GM21447 (cell line): ENCODE measurements around the gene CLMP.
"Not testable (repeated sequence)": the region's sequence is repeated elsewhere in the genome, so short reads cannot be mapped to it uniquely, and the experiment has no call there.

ENCODE experiments used
- ATAC-seq: cut with Tn5 transposase; IDR thresholded peaks from one replicate; pipeline ENCODE4 v1.9.1; 2021; ENCODE audit not compliant: unreplicated experiment

The CLMP gene

DNA sequence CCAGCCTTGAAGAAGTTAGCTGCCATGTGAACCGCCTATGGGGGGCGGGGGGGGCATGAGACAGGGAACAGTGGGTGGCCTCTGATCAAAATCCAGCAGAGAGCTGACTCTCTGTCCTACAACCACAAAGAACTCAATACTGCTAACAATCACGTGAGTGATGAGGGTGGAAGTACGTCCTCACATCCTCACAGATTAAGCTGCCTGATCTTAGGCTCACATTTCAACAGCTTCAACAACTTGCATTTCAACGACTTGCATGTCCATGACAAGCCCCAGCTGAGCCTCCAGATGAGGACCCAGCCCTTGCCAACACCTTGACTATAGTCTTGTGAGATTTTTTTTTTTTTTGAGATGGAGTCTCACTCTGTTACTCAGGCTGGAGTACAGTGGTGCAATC is 51.6 kb downstream of the CLMP start:
- ATAC-seq: no peak

DNA sequence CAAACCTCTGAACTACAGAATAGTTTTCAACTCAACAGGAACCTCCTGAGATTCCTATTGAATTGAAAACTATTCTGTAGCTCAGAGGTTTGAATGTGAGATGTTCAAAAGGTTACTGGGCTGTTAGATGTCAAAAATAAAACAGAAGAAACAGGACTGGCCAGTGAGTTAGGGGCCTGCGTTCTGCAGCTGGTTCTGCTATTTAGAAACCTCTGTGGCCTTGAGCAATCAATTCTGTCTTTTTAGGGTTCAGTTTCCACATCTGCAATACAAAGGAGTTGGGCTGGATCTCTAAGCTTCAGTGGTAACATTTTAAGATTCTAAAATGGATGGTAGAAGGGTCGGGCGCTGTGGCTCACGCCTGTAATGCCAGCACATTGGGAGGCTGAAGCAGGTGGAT is 55.8 kb downstream of the CLMP start:
- ATAC-seq: no peak

DNA sequence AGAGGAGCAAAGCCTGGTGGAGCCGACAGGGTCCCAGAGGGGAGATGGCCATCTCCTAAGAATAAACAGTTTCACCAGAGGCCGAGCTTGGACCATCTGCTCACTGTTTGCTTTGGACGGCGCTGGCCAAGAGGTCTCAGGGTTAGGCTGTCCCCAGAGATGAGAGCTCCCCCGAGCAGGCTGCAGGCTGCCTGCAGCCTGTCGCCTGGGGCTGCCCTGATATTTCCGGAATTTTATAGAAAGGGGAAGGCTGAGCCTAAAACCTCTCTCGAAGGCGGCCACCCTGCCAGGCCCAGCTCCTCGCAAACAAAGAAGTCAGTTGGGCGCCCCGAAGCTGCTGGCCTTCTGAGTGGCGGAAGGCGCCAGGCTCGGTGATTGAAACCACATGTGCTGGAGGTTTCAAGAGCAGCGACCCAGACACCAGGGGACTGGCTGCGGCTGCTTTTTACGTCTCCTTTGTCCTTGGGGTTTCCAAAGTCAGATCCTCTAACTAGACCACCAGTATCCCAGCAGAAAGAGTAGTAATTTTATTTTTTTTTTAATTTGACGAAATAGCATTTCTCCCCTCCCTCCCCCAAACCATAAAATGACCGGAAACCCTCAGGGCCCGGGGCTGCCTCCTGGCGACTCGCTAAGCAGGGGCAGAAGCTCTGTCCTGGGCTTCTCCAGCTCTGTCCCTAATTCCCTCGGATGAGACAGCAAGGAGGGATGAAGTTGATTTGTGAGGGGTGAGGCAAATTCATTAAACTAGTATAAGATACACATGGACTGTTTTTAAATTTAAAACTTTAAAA is 57.4 kb downstream of the CLMP start:
- no peak for ATAC-seq

DNA sequence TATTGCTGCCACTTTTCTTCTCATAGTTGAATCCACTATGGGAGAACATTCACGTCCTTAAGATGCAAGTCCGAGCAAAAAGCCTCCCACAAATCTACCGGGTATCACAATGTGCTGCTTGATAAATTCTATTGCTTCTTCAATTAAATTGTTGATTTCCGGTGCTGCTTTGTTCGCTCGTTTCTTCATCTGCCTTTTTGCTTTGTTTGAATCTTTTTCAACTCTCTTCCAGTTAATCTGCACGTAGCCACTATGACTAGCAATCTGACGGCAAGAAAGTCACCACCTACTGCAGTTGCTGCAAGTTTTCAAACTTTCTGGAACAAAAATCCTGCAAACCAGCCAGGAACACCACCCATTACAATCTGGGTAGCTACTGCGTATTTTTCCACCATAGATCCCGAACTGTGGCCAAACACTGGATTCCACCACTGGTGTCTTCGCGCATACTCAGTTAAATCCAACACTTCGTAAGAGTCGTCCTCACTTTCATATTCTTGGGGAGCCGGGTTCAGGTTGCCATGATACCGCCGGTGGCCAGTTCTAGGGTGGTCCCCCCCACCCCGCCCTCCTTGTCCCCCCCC is 59.1 kb downstream of the CLMP start:
- no peak for ATAC-seq

DNA sequence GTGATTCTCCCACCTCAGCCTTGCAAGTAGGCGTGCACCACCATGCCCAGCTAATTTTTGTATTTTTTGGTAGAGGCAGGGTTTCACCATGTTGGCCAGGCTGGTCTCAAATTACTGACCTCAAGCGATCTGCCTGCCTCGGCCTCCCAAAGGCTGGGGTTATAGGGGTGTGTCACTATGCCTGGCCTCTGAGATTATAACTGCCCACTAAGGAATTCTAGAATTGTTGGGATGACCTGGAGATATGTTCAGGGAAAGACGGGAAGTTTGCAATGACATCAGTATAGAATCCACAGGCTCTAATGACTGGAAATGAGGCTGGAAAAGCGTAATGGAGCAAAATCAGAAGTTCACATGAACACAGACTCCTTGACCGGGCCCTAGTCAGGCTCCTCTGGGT is 62.2 kb downstream of the CLMP start:
- no peak for ATAC-seq

DNA sequence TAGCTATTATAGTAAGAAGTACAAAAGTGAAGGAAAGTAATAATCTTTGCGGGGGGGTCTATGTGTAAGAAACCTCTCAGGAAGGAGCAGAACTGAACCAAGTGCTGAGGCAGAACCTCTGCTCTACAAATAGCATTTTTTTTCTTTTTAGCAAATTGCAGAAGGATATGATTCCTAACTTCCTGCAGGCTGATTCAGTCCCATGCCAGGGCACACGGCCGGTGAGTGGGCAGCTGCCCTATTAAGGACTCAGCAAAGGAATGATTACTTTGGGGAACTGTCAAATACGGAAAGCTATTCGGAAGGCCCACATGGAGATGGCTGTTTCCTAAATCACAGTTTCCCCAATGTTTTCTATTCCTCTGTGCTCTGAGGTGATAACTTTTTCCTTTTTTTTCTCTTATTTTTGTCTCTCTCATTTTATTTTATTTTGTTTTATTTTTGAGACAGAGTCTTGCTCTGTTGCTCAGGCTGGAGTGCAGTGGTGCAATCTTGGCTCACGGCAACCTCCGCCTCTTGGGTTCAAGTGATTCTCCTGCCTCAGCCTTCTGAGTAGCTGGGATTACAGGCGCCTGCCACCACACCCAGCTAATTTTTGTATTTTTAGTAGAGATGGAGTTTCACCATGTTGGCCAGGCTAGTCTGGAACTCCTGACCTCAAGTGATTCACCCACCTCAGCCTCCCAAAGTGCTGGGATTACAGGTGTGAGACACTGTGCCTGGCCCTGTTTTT is 62.8 kb downstream of the CLMP start:
- ATAC-seq: not testable (repeated sequence)

DNA sequence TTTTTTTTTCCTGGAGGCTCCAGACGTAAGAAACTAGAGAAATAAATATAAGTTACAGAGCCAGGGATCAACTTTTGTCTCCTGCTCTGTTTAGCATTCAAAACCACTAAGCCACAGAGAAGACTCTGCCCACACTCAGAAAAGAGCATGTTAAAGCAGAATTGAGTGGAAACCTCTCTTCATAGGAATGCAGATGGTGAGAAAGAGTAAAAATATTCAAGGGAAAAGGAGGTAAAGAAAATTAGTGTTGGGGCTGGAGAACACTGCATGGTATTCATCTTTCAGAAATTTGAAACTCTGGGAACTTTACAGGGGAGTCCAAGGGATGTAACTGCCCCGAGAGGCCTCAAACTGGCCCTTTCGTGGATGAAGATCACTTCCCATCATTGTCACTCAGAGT is 65.1 kb downstream of the CLMP start:
- no peak for ATAC-seq

DNA sequence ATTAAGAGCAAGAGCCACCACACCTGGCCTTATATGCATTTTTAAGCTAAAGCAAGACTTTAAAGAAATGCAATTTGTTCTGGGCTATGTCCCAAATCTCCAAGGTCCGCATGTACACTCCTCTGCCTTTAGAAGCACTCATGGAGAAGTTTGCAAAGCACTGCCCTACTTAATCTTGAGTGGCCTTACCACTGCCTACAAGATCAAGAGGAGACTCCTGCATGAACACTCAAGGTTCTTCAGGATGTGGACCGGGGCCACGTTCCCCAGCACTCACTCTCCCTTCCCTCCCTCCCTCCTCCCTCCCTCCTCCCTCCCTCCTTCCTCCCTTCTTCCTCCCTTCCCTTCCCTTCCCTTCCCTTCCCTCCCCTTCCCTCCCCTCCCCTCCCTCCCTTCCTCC is 69.9 kb downstream of the CLMP start:
- ATAC-seq: no peak

DNA sequence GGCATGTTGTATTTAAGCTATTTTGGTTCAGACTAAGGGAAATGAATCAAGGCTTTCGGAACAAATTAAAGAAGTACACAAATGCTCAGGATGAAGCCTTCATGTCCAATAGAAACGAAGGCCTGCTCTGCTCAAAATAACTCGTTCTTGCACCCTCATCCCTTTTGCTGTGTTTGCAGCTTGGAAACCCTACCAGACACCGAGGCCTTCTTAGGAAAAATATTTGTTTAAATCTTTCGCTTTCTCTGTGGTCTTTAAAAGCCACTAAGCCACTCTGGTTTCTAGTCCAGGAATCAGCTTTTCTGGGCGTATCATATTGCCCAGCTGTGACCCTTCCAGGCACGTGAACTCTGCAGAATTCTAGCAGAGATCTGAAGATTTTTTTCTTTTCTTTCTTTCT is 72.2 kb downstream of the CLMP start:
- ATAC-seq: no peak

DNA sequence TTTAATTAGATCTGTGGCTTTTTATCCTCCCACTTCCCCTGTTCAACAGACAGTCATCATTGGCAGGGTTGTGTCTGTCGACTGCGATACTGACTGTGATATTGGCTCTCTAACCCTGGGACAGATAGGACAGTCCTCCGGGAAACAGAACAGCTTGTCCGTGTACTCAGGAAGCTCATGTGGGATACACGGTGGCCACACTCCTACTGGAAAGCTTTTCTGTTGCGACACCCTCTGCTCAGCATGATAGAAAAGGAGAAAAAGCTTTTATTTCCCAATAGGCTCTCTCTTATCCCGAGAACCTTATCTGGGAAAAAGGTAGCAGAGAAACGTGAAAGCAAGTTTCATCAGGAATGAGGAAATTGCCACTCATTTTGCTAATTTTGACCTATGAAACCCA is 72.7 kb downstream of the CLMP start:
- ATAC-seq: no peak

DNA sequence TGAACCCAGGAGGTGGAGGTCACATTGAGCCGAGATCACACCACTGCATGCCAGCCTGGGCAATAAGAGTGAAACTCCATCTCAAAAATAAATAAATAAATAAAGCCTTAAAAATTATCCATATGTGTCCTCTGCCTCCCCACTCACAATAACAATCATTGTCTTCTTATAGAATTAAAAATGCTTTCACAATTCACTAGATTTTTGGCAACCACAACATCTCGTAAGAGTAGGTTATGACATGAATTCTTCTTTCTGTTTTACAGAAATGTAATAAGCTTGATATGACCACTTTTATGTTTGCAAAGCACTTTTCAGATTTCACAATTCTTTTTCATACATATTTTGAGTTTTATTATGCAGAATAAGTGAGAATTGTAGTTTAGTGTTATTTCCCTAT is 78.6 kb downstream of the CLMP start:
- ATAC-seq: no peak

DNA sequence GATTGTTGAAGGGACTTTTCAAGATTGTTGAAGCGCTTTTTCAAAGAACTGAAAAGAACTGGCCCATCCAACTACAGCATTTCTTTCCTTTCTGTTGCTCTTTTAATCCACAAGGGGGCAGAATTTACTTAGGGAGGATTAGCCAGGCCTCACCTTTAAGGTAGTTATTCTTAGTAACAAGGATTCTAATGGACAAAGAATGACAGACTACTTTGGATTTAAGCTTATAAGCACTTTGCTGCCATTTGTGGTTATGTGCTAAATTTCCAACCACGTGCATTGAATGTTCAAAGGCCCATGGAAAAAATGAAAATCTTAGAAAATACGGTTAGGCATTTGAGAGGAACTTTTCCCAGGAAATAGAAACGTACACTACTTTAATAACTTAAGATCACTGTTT is 83.6 kb downstream of the CLMP start:
- no peak for ATAC-seq

DNA sequence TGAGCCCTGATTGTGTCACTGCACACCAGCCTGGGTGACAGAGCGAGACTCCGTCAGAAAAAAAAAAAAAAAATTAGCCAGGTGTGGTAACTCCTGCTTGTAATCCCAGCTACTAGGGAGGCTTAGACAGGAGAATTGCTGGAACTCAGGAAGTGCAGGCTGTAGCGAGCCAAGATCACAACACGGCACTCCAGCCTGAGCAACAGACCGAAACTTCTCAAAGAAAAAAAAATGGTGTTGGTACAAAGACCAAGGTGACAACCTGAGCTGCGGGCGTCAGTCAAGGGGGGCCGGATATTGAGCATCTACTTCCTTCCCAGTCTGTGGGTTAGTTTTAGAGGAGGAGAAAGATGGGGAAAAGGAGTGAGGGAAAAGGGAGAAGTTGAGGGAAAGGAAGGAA is 84.7 kb downstream of the CLMP start:
- ATAC-seq: no peak

DNA sequence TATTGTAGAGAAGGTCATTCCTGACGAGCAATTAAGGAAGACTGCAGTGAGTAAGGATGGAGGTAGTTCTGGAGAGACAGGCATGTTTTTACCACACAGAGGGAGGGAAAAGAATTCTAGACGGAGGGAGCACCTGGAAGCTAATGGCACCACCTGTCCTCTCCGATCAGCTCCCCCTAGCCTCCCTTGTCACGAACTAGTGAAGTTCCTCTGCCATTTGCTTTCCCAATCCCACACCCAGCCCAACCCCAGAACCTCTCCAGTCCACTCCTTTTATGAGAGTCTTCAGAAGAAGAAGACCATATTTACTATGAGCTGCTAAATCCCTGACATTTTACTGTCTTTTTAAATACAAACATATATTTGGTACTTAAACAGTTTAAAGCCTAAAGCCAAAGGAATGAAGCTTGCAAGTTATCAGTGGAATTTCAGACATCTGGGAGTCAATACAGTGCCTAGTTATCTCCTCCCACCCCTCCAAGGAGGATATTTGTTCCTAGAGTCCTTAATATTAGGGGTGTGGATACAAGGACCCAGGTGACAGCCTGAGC is 87.0 kb downstream of the CLMP start:
- ATAC-seq: no peak

DNA sequence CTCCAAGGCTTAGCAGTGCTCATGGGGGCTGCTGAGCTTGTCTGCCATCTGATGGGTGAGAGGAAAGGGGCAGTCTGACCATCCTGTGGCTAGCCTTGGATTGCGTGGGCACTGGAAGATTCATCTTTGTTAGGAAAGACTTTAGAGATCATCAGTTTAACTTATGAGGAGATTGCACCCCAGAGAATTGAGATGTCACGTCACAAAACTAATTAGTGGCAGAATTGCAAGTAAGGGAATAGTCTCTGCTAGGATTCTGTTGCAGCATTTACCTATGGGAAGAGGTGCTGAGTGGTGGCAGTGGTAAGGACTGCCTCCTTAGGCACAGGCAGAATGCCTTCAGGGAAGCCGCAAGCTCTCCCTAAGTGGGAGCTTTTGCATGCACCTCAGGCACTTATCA is 90.4 kb downstream of the CLMP start:
- ATAC-seq: no peak

DNA sequence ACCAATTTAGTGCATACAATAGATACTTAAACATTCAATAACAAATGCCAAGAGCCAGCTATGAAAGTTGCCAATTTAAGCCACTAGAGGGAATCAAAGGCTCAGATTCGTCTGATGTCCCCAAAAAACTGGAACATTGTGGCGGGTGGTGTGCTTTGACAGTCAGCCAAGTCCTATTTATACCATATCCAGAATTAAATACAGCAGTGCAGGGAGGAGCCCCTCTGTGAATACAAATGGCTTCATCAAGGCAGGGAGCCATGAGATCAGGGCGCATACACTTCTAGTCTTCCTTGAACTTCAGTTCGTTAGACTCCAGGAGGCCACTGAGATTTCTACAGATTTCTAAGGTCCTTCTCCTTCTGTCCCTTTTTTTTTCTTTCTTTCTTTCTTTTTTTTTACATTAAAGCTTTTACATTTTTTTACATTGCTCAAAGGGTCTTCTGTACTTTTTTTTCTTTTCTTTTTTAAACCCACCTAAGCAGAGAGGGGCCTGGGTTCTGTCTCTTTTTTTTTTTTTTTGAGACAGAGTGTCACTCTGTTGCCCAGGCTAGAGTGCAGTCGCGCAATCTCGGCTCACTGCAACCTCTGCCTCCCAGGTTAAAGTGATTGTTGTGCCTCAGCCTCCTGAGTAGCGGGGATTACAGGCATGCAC is 91.6 kb downstream of the CLMP start:
- ATAC-seq: no peak

DNA sequence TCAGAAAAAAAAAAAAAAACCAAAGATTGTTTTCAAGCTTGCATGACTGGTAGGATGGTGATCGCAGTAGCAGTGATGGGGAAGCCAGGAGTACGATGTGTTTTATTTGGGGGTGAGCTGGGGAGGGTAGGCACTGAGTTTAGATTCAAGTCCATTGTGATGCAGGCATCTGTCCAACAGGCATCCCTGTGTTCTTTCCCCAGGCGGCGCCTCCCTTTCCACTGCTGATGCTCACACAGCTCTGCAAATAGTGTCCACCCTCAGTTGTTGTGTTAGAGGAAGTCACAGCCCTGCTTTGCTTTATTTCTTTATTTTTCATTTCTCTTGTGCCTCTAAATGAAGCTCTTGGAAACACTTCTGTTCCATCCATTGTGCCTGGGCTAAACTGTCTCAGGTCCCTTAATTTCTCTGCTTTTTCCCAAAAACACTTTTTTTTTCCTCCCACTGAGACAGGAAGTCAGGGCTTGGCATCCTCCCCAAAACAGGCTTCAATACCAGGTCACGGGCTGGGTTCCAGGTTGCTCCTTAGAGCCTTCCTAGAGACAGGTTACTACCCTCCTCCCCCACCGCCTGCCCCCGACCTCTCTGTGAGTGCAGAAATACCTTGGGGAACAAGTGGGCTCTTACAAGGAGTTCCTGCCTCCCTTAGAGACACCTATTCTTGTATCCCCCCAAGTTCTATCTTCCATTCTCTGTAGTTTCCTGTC is 94.5 kb downstream of the CLMP start:
- no peak for ATAC-seq

DNA sequence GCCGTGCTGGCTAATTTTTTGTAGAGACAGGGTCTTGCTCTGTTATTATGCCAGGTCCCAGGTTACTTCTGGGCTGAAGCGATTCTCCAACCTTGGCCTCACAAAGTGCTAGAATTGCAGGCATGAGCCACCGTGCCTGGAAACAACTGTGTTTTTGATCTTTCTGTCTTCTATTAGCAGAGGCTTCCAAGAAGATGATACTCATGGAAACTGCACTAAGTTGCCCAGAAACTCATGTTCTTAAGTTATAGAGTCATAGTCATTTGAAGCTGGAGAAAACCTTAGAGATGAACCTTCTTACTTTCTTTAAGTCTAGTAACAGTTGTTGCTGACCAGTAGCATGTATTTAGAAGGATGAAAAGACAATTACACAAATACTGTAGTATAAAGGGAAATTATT is 96.1 kb downstream of the CLMP start:
- ATAC-seq: no peak

DNA sequence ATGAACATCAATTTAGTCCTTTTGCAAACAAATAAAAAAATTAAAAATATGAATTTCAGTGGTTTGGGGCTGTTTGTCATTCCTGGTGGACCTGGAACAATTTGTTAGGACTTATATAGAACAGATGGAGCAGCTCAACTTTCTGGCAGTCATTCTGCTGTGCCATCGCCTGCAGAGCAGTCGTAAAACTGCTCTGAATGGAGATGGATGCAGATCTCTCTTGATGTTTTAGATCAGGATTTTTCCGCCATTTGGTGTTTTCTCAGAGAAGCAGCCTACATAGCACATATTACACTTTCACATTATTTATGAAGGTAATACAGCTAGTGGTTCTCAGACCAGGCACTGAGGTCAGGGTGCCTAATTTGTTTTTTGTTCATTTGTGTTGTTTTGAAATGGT is 101.3 kb downstream of the CLMP start:
- no peak for ATAC-seq

DNA sequence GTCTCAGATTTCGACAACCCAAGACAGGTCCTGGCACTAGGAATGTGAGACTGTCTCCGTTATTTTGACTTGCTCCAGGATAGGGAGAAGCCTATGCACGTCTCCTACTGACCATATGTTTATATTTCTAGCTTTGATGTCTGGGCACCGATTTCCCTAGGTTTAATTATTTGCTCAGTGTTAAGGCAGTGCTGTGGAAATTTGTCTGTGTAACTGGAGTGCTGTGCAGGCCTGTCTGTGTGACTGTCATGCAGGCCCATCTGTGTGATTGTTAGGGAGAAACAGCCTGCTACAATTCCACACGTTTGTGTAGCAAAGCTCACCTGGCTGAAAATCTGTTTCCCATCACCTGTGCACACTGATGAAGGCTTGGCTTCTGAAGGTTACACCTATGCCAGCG is 103.5 kb downstream of the CLMP start:
- ATAC-seq: no peak

DNA sequence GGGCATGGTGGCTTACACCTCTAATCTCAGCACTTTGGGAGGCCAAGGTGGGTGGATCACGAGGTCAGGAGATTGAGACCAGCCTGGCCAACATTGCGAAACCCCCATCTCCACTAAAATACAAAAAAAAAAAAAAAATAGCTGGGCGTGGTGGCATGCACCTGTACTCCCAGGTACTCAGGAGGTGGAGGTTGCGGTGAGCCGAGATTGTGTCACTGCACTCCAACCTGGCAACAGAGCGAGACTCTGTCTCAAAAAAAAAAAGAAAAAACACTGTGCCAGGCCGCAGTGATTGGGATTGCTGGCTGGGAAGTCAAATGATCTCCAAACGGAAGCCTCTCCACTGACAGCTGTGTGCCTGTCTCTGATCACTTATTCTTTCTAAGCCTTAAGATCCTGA is 104.9 kb downstream of the CLMP start:
- ATAC-seq: not testable (repeated sequence)
